Central memory CD4-positive, alpha-beta T cell (primary cell): ENCODE measurements around the gene CALR.
"Not testable (repeated sequence)": the region's sequence is repeated elsewhere in the genome, so short reads cannot be mapped to it uniquely, and the experiment has no call there.

Experiments
- DNase-seq: peaks from one replicate; pipeline ENCODE4 v3.0.0; 2022

Gene CALR

GRCh38 chr19:12953138-12953798, 14.9 kb downstream of the CALR start:
- no peak for DNase-seq

GRCh38 chr19:12953799-12954611, 15.6 kb downstream of the CALR start:
- no peak for DNase-seq

- DNase-seq = no peak
Measured at GRCh38 chr19:12954612-12954962, 16.2 kb downstream of the CALR start.

- not testable (repeated sequence) for DNase-seq
Measured at GRCh38 chr19:12955575-12955974, 17.2 kb downstream of the CALR start.

GRCh38 chr19:12955996-12956395, 17.6 kb downstream of the CALR start:
- no peak for DNase-seq

GRCh38 chr19:12956446-12957388, 18.3 kb downstream of the CALR start, which contains the start of gene GADD45GIP1:
GADD45GIP1 (minus strand) TSS chr19:12957223; CDS start chr19:12957212, 11 bp downstream.
- peak; percentile 75 for DNase-seq

- not testable (repeated sequence) for DNase-seq
Measured at GRCh38 chr19:12957389-12957952, 19.1 kb downstream of the CALR start.

- no peak for DNase-seq
Measured at GRCh38 chr19:12959481-12959880, 21.1 kb downstream of the CALR start.

- DNase-seq = peak; percentile 70
Measured at GRCh38 chr19:12965017-12965811, 26.8 kb downstream of the CALR start.

GRCh38 chr19:12965812-12966135, 27.4 kb downstream of the CALR start:
- DNase-seq = no peak

GRCh38 chr19:12967907-12968306, 29.5 kb downstream of the CALR start:
- no peak for DNase-seq

GRCh38 chr19:12969292-12969988, 31.0 kb downstream of the CALR start, which contains the start of gene DAND5:
DAND5 (plus strand) TSS chr19:12969576; CDS start chr19:12969661, 85 bp downstream.
- no peak for DNase-seq

GRCh38 chr19:12970070-12970820, 31.8 kb downstream of the CALR start:
- DNase-seq = no peak

GRCh38 chr19:12973236-12973635, 34.8 kb downstream of the CALR start:
- no peak for DNase-seq

GRCh38 chr19:12974301-12975220, 36.2 kb downstream of the CALR start:
- no peak for DNase-seq

GRCh38 chr19:12975221-12975741, 36.9 kb downstream of the CALR start:
- DNase-seq = no peak

- not testable (repeated sequence) for DNase-seq
Measured at GRCh38 chr19:12976109-12976508, 37.7 kb downstream of the CALR start.

- DNase-seq = no peak
Measured at GRCh38 chr19:12979974-12980373, 41.6 kb downstream of the CALR start.

GRCh38 chr19:12982648-12983047, 44.2 kb downstream of the CALR start:
- DNase-seq = no peak
